ENCODE measurements around the gene TMIGD1. TPM values are rescaled to one million over a fixed set of nuclear protein-coding genes. Genes with fewer than 3 reads are reported as not detected.

Gene TMIGD1
- total RNA-seq, 1 experiment from 2014 or later: not detected

DNA sequence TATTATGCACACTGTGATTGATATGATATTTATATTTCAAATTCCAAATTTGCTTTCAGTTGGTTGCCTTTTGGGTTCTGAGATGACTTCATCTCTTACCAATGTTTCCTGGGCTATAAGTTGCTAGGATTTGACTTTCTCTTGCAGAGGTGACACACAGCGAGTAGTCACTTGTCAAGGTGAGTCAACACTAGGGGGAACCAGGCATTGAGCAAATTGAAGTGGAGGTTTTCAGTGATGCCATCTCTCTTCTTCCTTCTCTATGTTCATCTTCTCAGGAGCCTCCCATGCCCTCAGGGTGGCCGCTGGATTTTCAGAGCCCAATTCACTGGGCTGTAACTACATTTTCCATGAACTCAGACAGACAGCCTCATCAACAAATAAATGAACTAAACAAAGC is 38.9 kb upstream of the TMIGD1 start:
- no peaks in the 10 kb centered on the region for H4K20me1 ChIP-seq (ENCODE audit: control insufficient read depth, insufficient read depth, insufficient read length)
- H4K5ac ChIP-seq (ENCODE audit: insufficient read length, low read depth, low read length): no peak overlapping the region
- H2BK12ac ChIP-seq (ENCODE audit: insufficient read length, low read depth, low read length): no peak overlapping the region
- no peak overlapping the region for H3K14ac ChIP-seq (ENCODE audit: insufficient read depth, low read length)
- Mint-ChIP-seq H3K9me3 (no peaks in the 10 kb centered on the region; a peak in 1 of 5 replicates), H3K27me3 (ENCODE audit: low read depth) (peaks cover 24% of the 10 kb centered on the region), H3K4me1 (peaks cover 18 to 31% of the 10 kb centered on the region in 2 experiments), H3K4me3 (no peak overlapping the region), H3K36me3 (ENCODE audit: insufficient read depth in 1 of 3, low read depth in 3 of 3) (no peaks in the 10 kb centered on the region), H3K27ac (no peak overlapping the region)
- H3K4ac ChIP-seq (ENCODE audit: low read depth, low read length): no peak overlapping the region
- no CpG with 5 or more reads among the region's 2 CpGs for WGBS (ENCODE audit: extremely low coverage, insufficient read length, low lambda C conversion rate)
- H3K79me1 ChIP-seq (ENCODE audit: insufficient read depth, low read depth, low read length, poor library complexity, severe bottlenecking): no peaks in the 10 kb centered on the region
- H4K8ac ChIP-seq (replicated peaks; ENCODE audit: insufficient read length, low read depth, low read length): no peak overlapping the region
- no peak overlapping the region for H2BK15ac ChIP-seq (ENCODE audit: low read depth, low read length)
- H3K23me2 ChIP-seq (ENCODE audit: insufficient read length, low read depth, low read length, poor library complexity, severe bottlenecking): no peaks in the 10 kb centered on the region
- no peak overlapping the region for H4K91ac ChIP-seq (ENCODE audit: insufficient read length, low read depth, low read length)
- TF ChIP-seq, protein P1, sequence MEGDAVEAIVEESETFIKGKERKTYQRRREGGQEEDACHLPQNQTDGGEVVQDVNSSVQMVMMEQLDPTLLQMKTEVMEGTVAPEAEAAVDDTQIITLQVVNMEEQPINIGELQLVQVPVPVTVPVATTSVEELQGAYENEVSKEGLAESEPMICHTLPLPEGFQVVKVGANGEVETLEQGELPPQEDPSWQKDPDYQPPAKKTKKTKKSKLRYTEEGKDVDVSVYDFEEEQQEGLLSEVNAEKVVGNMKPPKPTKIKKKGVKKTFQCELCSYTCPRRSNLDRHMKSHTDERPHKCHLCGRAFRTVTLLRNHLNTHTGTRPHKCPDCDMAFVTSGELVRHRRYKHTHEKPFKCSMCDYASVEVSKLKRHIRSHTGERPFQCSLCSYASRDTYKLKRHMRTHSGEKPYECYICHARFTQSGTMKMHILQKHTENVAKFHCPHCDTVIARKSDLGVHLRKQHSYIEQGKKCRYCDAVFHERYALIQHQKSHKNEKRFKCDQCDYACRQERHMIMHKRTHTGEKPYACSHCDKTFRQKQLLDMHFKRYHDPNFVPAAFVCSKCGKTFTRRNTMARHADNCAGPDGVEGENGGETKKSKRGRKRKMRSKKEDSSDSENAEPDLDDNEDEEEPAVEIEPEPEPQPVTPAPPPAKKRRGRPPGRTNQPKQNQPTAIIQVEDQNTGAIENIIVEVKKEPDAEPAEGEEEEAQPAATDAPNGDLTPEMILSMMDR (conservative IDR thresholded peaks at IDR 0.05): peak; percentile 54
- H3K9me3 ChIP-seq (ENCODE audit: control insufficient read depth, low read depth, low read length): no peaks in the 10 kb centered on the region
- H3K18ac ChIP-seq (ENCODE audit: insufficient read length, low read depth, low read length): no peak overlapping the region
- H3K27me3 ChIP-seq (ENCODE audit: insufficient read depth, low read length): peaks cover 9% of the 10 kb centered on the region; the same call in 1 of the 2 replicates
- H3T11ph ChIP-seq (ENCODE audit: low read length): no peak overlapping the region
- H3K23ac ChIP-seq (ENCODE audit: insufficient read length, low read depth, low read length): no peak overlapping the region
- H3K27ac ChIP-seq (ENCODE audit: insufficient read length, low read depth, low read length): no peak overlapping the region
- H3K9ac ChIP-seq (ENCODE audit: extremely low read depth, insufficient read length, low read length): no peak overlapping the region
- DNase-seq: no peak
- H2AFZ ChIP-seq (ENCODE audit: low read length): no peak overlapping the region
- H3K4me1 ChIP-seq (ENCODE audit: insufficient read depth, low read length): no peaks in the 10 kb centered on the region; the same call in 1 of the 2 replicates
- H2BK120ac ChIP-seq (ENCODE audit: low read depth, low read length, poor library complexity, severe bottlenecking): no peak overlapping the region
- no peaks in the 10 kb centered on the region for H3K79me2 ChIP-seq (ENCODE audit: insufficient read depth, low read length)
- no peak overlapping the region for H2BK20ac ChIP-seq (ENCODE audit: low read depth, low read length, poor library complexity, severe bottlenecking)
- no peak overlapping the region for H3K4me2 ChIP-seq (ENCODE audit: insufficient read depth, insufficient read length, low read length)
- H2AK5ac ChIP-seq (ENCODE audit: insufficient read length, low read length): no peak overlapping the region
- H3K56ac ChIP-seq (ENCODE audit: insufficient read length, low read depth, low read length): no peak overlapping the region
- no peak overlapping the region for H2BK5ac ChIP-seq (ENCODE audit: insufficient read length, low read length)
